ENCODE measurements around the gene ZIC1. TPM values are rescaled to one million over a fixed set of nuclear protein-coding genes. Genes with fewer than 3 reads are reported as not detected.

Gene ZIC1
- total RNA-seq, 1 donor from 2014 or later: not detected

DNA sequence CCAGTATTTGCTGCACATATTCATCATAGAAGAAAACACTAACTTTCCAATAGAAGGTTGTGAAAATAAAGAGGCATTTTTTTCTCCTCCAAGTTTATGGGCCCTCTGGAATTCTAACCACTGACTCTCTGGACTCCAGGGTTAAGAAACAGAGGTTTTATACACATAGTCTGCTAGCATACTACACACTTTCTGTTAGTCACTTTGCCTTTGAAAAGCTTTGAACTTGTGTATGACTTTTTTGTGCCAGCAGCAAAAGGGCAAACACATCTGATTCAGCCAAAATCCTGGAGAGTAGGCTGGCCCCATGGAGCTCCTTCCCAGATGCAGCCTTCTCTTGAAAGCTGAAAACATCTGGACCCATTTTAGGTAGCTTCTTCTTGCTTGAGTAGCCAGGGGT, 9.1 kb upstream of the ZIC1 start:
- TF ChIP-seq, protein P1, sequence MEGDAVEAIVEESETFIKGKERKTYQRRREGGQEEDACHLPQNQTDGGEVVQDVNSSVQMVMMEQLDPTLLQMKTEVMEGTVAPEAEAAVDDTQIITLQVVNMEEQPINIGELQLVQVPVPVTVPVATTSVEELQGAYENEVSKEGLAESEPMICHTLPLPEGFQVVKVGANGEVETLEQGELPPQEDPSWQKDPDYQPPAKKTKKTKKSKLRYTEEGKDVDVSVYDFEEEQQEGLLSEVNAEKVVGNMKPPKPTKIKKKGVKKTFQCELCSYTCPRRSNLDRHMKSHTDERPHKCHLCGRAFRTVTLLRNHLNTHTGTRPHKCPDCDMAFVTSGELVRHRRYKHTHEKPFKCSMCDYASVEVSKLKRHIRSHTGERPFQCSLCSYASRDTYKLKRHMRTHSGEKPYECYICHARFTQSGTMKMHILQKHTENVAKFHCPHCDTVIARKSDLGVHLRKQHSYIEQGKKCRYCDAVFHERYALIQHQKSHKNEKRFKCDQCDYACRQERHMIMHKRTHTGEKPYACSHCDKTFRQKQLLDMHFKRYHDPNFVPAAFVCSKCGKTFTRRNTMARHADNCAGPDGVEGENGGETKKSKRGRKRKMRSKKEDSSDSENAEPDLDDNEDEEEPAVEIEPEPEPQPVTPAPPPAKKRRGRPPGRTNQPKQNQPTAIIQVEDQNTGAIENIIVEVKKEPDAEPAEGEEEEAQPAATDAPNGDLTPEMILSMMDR (IDR thresholded peaks at IDR 0.05; ENCODE audit: partially characterized antibody, unreplicated experiment): no peak
- Mint-ChIP-seq H3K36me3 (ENCODE audit: unreplicated experiment) (no peaks in the 10 kb centered on the region), H3K4me3 (ENCODE audit: unreplicated experiment) (no peak overlapping the region), H3K27me3 (ENCODE audit: unreplicated experiment) (peaks cover 49% of the 10 kb centered on the region), H3K4me1 (ENCODE audit: low read depth, unreplicated experiment) (no peaks in the 10 kb centered on the region), H3K9me3 (ENCODE audit: unreplicated experiment) (peaks cover 12% of the 10 kb centered on the region), H3K27ac (ENCODE audit: unreplicated experiment) (no peak overlapping the region)
- DNase-seq: no peak

DNA sequence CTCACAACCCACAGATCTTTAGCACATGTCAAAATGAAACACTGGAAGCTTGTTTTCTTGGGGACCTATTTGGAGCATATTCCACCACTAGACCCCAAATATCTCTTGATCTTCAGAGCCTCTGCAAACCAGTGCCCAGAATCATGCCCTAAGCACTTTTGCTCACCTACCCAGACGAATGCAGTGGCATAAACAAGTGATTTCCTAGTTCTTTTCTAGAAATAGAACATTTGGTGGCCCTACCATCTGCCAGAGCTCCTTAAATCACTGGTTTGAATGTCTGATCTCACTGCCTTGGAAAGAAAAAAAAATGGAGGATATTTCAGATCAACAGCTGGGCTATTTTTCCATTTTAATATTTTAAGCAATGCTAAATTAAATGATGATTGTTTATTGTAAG, 8.2 kb upstream of the ZIC1 start:
- Mint-ChIP-seq H3K27me3 (ENCODE audit: unreplicated experiment) (peaks cover 46% of the 10 kb centered on the region), H3K4me1 (ENCODE audit: low read depth, unreplicated experiment) (no peaks in the 10 kb centered on the region)

DNA sequence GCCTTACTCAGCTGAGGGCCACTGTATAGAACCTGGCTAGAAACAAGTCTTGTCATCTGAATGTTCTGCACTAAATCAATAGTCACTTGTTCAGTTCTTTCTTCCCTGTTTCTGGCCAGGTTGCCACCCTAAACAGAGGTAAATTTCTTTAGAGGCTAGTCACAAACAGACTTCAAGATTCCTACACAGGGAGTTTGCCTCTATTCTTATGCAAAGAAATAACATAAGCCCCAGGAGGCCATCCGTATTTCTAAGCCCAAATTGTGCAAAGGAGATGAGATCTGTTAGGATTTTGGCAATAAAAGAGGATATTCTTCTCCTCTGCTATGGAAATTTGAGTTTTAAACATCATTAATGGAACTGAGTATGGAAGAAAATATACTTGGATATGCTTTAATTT, 7.7 kb upstream of the ZIC1 start:
- Mint-ChIP-seq H3K36me3 (ENCODE audit: unreplicated experiment) (no peaks in the 10 kb centered on the region), H3K27ac (ENCODE audit: unreplicated experiment) (no peak overlapping the region), H3K4me3 (ENCODE audit: unreplicated experiment) (no peak overlapping the region), H3K4me1 (ENCODE audit: low read depth, unreplicated experiment) (no peaks in the 10 kb centered on the region), H3K27me3 (ENCODE audit: unreplicated experiment) (peaks cover 46% of the 10 kb centered on the region), H3K9me3 (ENCODE audit: unreplicated experiment) (peaks cover 8% of the 10 kb centered on the region)
- DNase-seq: no peak
- TF ChIP-seq, protein P1 (IDR thresholded peaks at IDR 0.05; ENCODE audit: partially characterized antibody, unreplicated experiment): no peak

More for the DNA sequence above, 8.2 kb upstream of the ZIC1 start:
- Mint-ChIP-seq H3K4me3 (ENCODE audit: unreplicated experiment) (no peak overlapping the region), H3K9me3 (ENCODE audit: unreplicated experiment) (peaks cover 8% of the 10 kb centered on the region), H3K27ac (ENCODE audit: unreplicated experiment) (no peak overlapping the region), H3K36me3 (ENCODE audit: unreplicated experiment) (no peaks in the 10 kb centered on the region)
- no peak for DNase-seq
- TF ChIP-seq, protein P1 (IDR thresholded peaks at IDR 0.05; ENCODE audit: partially characterized antibody, unreplicated experiment): no peak

DNA sequence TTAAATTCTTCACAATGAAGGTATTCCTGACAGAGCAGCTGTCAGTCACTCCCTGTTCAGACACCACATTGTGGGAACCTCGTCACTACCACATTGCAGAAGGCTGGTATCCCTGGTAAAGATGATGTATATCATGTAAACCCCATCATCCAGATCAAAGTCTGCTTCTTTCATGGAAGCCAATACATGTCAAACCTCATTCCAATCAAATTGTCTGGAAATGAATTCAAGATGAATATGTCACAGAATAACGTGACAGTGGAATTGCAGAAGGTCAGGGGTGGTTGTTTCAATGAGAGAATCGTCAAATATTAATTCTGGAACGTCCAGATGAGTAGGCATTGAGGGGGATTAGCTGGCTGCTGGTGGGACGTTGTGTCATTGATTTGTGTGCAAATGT, 7.0 kb upstream of the ZIC1 start:
- H3K27me3 Mint-ChIP-seq (ENCODE audit: unreplicated experiment): peaks cover 46% of the 10 kb centered on the region
- no peaks in the 10 kb centered on the region for H3K4me1 Mint-ChIP-seq (ENCODE audit: low read depth, unreplicated experiment)
- no peaks in the 10 kb centered on the region for H3K36me3 Mint-ChIP-seq (ENCODE audit: unreplicated experiment)
- no peak overlapping the region for H3K27ac Mint-ChIP-seq (ENCODE audit: unreplicated experiment)
- peaks cover 6% of the 10 kb centered on the region for H3K9me3 Mint-ChIP-seq (ENCODE audit: unreplicated experiment)
- TF ChIP-seq, protein P1 (IDR thresholded peaks at IDR 0.05; ENCODE audit: partially characterized antibody, unreplicated experiment): no peak
- no peak for DNase-seq
- no peak overlapping the region for H3K4me3 Mint-ChIP-seq (ENCODE audit: unreplicated experiment)

DNA sequence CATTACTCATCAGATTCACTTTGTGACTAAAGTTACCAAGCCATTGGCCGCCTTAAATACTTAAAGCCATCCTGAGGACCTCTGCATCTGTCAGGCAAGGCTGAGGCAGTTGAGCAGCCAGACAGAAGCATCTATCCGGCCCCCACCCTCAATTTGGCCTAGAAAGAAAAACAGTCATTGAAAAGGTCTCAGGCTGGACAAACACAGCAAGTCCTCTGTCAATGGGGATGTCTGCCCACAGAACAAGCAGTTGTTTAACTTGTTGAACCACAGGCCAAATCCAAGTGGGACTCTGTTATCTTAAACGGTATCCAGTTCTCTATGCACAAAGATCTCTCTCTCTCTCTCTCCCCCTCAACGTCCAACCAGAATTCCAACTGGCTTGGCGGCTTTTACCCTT, 5.7 kb upstream of the ZIC1 start:
- Mint-ChIP-seq H3K9me3 (ENCODE audit: unreplicated experiment) (peaks cover 11% of the 10 kb centered on the region), H3K4me1 (ENCODE audit: low read depth, unreplicated experiment) (peaks cover 5% of the 10 kb centered on the region), H3K27ac (ENCODE audit: unreplicated experiment) (no peak overlapping the region), H3K27me3 (ENCODE audit: unreplicated experiment) (peaks cover 44% of the 10 kb centered on the region), H3K4me3 (ENCODE audit: unreplicated experiment) (no peak overlapping the region), H3K36me3 (ENCODE audit: unreplicated experiment) (no peaks in the 10 kb centered on the region)
- TF ChIP-seq, protein P1 (IDR thresholded peaks at IDR 0.05; ENCODE audit: partially characterized antibody, unreplicated experiment): no peak
- no peak for DNase-seq

All from glutamatergic neuron (in vitro differentiated cells).